Renal pelvis (tissue), 4 donors: ENCODE measurements around the gene GPR146. TPM values are rescaled to one million over a fixed set of nuclear protein-coding genes. Genes with fewer than 3 reads are reported as not detected.
A peak's percentile ranks its signal among the peaks of the same experiment; 100 is the strongest.
"Not testable (repeated sequence)": the region's sequence is repeated elsewhere in the genome, so short reads cannot be mapped to it uniquely, and the experiment has no call there.

ENCODE experiments used
- DNase-seq: peaks from one replicate; pipeline ENCODE4 v3.0.0-alpha.2; 2013
- polyA plus RNA-seq, 3 donors: library from polyadenylated mRNA; unstranded; fragments of 120-200 nt; gene quantifications; one replicate each; pipeline ENCODE4 v1.2.1, GENCODE V29; 2013; ENCODE audit not compliant: insufficient read length in 3 of 3

GPR146 gene
- polyA plus RNA-seq, 3 donors, result 3.7 to 4.8 (median 4.7) TPM

DNA sequence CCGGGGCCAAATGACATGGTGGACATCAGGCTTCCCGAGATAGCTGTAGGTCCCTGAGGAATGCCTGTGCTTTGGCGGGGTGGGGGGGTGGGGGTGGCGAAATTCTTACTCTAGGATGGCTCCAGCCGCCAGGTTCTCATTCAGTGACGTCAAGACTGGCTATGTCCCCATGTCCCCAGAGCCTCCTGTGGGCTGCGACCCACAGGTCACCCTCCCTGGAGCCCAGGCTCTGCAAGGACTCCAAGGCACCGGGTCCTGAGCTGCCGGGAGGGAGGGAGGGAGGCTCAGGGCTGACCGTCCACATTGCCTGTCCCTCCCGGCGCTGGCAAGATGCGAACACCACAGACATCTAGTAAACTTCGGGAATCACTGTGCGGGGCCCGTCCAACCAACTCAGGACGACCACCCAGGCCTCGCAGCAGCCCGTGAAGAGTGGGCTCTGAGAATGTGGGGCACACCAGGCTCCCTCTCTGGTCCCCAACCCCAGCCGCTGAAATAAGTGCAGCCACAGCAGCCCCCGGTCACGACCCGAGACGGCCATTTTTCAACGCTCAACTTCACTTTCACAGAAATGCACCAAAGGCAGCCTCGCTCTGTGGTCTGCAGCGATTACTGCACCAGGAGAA is 12.6 kb downstream of the GPR146 start:
- no peak for DNase-seq

DNA sequence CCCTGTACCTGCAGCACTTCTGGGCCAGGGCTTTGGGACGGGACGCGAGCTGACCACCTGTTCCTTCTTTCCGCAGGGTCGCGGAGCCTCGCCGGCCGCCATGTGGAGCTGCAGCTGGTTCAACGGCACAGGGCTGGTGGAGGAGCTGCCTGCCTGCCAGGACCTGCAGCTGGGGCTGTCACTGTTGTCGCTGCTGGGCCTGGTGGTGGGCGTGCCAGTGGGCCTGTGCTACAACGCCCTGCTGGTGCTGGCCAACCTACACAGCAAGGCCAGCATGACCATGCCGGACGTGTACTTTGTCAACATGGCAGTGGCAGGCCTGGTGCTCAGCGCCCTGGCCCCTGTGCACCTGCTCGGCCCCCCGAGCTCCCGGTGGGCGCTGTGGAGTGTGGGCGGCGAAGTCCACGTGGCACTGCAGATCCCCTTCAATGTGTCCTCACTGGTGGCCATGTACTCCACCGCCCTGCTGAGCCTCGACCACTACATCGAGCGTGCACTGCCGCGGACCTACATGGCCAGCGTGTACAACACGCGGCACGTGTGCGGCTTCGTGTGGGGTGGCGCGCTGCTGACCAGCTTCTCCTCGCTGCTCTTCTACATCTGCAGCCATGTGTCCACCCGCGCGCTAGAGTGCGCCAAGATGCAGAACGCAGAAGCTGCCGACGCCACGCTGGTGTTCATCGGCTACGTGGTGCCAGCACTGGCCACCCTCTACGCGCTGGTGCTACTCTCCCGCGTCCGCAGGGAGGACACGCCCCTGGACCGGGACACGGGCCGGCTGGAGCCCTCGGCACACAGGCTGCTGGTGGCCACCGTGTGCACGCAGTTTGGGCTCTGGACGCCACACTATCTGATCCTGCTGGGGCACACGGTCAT is 13.3 kb downstream of the GPR146 start:
- DNase-seq, result no peak

DNA sequence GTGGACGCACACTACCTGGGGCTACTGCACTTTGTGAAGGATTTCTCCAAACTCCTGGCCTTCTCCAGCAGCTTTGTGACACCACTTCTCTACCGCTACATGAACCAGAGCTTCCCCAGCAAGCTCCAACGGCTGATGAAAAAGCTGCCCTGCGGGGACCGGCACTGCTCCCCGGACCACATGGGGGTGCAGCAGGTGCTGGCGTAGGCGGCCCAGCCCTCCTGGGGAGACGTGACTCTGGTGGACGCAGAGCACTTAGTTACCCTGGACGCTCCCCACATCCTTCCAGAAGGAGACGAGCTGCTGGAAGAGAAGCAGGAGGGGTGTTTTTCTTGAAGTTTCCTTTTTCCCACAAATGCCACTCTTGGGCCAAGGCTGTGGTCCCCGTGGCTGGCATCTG is 14.0 kb downstream of the GPR146 start:
- no peak for DNase-seq

DNA sequence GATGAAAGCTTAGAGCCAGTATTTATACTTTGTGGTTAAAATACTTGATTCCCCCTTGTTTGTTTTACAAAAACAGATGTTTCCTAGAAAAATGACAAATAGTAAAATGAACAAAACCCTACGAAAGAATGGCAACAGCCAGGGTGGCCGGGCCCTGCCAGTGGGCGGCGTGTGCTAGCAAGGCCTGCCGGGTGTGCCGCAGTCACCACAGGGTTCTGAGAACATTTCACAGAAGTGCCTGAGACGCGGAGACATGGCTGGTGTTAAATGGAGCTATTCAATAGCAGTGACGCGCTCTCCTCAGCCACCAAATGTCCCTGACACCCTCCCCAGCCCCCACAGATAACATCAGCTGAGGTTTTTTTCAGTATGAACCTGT is 14.5 kb downstream of the GPR146 start:
- no peak for DNase-seq

DNA sequence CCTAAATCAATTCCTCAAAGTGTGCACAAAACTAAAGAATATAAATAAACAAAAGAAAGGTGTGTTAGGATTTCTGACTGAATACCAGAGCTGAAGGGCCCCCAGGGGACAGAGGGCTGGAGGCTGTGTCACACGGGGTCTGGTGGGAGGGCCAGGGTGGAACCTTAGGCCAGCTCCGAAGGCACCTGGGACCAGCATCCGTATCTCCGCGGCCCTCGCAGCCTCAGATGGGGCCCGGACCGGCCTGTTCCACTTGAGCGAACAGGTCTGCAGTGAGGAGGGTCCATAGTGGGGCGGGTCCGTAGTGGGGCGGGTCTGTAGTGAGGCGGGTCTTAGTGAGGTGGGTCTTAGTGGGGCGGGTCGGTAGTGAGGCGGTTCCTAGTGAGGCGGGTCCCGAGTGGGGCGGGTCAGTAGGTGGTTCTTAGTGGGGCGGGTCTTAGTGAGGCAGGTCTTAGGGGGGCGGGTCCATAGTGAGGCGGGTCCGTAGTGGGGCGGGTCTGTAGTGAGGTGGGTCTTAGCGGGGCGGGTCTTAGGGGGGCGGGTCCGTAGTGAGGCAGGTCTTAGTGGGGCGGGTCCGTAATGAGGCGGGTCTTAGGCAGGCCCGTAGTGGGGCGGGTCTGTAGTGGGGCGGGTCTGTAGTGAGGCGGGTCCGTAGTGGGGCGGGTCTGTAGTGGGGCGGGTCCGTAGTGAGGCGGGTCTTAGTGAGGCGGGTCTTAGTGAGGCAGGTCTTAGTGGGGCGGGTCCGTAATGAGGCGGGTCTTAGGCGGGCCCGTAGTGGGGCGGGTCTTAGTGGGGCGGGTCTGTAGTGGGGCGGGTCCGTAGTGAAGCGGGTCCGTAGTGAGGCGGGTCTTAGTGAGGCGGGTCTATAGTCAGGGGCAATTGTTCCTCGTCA is 15.1 kb downstream of the GPR146 start:
- peak; percentile 50 for DNase-seq

DNA sequence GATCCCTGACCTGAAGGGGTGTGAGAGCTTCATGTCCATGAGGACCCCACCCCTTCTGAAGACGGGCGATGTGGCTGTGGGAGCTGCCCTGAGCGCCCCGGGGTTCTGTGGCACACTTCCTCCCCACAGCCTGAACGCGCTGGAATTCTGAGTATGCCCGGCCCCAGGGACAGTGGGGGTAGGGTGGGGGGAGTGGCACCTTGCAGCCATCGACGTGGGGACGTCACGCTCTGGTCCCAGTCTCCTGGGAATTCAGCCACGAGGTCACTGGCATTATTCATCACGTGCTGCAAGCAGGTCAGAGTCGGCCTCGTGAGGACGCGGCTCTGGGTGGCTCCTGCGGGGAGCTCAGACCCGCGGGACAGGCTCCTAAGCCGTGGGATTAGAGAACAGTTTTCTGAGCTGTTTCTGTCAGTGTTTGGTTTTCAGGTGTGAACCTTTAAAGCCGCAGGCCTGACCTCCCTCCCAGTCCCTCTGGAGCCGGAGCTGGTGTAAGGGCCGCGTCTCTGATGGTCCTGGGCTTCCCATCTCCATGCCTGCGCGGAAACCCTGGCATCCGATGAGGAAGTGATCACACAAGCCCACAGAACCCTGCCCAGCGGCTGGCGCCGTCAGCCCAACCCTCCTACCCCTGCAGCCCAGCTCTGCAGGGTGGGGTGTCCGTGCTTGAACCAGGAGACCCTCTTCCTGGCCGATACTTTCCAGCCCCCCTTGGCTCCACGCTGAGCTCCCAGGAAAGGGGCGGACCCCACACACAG is 16.1 kb downstream of the GPR146 start:
- no peak for DNase-seq

DNA sequence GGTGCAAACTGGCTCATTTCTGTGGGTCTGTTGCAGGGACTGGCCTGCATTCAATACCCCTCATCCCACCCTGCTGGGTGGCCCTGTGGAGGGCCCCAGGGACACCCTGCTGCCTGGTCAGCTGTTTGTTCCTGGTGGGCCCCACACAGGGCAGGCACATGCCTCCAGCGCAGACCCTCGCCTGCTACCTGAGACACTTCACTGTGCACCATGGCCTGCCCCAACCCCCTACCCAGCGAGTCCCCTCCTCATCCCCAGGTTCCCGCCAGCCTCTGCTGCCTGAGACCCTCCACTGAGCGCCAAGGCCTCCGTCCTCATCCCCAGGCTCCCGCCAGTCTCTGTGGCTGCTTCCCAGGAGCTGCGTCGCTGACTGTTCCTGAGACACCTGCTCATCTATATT is 16.8 kb downstream of the GPR146 start:
- DNase-seq, result no peak

DNA sequence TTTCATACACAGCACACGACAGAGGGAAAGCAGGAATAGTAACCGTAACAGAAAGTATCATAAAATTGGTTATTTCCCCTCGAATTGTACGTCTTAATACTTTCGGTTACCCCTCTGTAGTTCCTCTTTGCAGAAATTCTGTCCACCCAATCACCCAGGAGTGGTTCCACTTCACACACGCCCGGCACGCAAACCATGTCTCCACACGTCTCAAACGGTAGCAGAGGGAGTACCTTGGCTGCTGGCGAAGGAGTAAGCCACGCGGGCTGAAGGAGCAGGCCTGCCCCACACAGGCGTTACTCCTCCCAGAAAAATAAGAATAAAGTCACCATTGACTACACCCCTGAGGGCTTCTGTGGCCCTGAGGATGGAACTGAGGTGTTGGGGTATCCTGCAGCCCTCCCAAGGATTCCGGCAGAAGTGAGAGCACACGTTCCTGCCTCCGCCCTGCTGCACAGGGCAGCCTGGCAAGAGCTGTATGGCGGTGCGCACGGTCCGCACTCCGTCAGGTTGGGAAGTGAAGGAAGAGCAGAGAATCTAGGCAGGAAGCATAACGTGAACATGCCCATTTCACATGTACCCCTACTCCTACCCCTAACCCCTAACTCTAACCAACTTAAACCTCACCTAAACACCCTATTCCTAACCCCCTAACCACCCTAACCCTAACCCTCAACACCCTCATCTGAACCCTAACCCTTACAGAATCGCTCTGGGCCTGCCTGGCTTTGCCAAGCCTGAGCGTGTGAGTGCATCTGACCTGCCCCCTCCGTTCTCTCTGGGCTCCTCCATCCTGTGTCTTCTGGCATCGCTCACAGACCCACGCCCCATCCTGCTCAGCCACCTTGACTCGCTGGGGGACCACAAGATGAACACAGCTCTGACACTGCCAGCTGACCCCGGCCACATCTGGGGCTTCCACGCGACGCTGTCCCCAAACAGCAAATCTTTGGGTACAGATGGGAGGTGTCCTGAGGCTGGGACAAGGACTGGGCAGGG is 18.2 kb downstream of the GPR146 start:
- no peak for DNase-seq

DNA sequence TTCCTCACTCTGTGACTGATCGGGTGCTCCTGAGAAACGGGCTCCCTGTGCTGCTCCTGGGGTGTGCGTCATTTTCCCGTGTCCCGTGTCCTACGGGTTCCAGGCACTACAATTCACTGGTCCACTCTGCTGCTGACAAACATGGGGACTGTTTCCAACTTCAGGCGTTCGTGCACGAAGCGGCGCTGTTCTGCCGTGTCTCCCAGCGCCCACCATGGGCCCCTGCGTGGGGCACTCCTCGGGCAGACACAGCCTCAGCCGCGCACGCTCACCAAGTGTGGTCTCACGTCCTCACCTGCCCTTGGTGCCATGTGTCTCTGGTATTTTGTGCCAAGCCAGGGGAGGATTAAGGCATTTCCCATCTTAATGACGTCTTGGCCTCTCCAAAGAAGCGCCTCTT is 19.0 kb downstream of the GPR146 start:
- DNase-seq, result no peak

DNA sequence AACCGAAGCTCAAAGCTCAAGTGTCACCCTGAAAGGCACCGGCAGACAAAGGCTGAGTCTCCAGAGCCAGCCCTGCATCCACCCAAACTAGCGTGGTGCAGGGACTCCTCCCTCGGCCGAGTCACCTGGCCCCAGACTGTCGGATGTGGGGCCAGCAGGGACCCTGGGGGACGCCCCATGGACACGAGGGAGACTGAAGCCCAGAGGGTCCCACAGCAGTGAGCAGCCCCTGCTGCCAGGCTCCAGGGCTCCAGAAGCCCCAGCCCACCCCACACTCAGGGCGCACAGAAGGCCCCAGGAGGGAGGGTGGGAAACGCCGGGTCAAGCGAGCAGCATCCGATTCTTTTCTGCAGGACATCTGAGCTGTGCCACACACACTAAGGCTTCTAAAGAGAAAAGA is 20.2 kb downstream of the GPR146 start:
- DNase-seq, result no peak

DNA sequence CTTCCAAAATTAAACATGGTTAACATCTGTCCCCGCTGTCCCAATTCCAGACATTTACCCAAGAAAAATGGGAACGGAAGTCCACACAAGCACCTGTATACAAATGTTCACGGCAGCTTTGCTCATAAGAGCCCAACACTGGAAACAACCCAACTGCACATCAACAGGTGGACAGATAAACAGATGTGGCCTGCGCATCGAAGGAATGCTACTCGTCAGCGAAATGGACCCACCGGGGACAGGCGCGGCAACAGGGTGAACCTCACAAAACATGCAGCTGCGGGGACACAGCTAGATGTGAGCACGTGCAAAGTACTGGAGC is 20.9 kb downstream of the GPR146 start:
- no peak for DNase-seq

DNA sequence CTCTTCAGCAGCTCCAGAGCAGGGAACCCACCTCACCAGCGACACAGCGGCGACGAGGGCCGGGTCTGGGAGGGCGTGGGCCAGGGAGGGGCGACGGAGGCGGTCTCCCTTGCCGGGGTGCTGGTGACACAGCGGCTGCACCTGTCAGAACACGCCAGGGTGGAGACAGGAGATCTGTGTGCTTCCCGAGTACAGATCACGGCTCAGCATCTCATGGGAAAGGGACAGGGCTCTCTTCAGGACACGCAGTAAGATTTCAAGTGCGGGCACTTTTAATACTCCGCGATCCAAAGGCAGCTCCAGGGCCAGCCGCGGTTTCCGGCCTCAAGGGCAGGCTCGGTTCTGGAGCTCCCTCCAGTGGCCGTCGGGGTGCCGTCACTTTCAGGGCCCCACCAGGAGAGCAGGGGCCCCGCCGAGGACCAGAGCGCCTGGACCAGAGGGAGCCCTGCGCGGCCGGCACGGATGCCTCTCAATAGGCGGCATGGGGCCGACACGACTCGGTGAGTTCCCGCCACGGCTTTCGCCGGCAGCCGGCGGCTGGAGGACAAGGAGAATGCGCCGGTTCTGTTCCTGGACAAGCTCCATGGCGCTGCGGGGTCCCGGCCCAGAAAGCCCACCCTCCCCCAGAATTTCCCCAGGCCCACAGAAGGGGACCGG is 21.4 kb downstream of the GPR146 start:
- DNase-seq, result peak; percentile 67

DNA sequence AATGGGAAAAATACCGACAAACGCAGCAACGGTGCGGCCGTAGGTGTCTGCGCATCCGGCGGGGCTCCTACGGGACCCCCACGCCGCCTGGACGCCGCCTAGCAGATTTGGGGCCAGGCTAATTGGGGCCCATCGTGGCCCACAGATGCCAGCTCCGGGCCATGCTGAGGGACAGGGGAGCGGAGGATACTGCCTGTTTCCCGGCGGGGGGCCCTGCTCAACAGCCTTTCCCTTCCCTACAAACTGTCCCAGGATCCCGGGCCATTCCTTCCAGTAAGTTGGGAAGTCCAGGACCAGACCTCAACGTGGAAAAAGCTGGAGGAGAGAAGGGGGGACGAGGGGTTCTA is 21.9 kb downstream of the GPR146 start:
- DNase-seq, result no peak

DNA sequence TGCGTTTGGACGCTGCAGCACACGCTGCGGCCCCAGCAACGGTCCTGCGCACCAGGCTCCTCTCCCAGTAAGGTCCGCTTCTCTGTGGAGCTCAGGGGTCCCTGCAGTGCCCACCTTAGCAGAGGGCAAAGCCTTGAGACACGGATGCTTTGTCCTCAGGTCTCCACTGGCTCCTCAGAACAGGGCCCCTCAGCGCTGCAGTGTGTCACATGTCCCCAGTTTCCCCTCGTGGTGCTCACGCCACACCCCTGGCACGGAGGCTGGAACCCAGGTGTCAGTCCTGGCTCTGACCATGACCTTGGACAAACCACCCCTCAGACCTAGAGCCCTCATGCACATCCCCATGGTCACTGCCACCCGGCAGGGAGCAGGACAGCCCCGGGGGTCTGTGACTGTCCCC is 23.7 kb downstream of the GPR146 start:
- no peak for DNase-seq

DNA sequence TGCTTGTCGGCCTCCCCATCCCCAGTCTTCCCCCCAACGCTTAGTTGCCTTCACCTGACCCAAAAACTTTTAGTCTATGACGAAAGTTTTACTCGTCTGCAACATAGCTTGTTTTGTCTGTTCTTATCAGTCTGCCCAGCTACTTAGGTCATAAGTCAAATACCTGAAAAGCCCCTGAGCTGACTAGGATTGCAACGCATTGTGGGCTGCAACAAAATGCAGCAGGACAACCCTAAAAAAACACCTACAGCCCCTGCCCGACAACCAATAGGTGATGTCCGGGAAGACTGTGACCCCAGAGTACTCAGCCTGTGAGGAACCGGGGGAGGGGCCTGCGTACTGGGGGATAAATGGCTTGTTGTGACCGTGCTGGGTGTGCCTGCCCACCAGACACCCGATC is 24.3 kb downstream of the GPR146 start:
- DNase-seq, result no peak

DNA sequence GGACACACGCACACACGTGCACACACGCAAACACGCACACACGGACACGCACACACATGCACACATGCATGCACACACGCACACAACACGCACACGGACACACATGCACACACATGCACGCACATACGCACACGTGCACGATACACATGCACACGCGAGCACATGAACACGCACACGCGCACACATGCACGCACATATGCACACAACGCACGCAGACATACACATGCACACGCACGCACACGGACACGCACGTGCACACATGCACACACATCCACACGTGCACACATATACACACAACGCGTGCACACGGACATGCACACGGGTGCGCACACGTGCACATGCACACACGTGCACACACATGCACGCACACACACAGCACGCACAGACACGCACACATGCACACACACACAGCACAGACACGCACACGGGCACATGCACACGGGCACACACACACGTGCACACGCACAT is 26.2 kb downstream of the GPR146 start:
- DNase-seq, result no peak

DNA sequence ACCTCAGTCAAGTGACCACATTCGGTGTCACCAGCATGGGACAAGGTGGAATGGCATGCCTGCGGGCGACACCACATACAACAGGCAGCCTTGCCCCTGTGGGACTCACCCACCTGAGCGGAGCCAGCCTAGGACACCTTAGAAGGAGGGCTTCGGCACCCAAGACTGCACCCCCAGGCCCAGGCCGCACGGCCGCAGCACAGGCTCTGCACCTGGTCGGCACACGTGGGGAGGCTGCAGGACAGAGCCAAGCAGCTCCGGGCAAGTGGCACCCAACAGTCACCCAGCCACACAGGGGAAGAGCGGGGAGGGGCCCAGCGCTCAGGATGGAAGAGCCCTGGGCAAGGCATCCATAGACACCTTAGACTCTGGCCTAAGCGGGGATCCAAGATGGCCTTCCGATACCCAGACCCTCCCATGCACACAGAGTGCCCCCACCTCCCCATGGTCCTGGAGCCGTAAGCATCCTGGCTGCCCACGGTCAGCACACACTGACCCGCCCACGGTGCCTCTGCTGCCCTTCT is 27.4 kb downstream of the GPR146 start:
- no peak for DNase-seq

DNA sequence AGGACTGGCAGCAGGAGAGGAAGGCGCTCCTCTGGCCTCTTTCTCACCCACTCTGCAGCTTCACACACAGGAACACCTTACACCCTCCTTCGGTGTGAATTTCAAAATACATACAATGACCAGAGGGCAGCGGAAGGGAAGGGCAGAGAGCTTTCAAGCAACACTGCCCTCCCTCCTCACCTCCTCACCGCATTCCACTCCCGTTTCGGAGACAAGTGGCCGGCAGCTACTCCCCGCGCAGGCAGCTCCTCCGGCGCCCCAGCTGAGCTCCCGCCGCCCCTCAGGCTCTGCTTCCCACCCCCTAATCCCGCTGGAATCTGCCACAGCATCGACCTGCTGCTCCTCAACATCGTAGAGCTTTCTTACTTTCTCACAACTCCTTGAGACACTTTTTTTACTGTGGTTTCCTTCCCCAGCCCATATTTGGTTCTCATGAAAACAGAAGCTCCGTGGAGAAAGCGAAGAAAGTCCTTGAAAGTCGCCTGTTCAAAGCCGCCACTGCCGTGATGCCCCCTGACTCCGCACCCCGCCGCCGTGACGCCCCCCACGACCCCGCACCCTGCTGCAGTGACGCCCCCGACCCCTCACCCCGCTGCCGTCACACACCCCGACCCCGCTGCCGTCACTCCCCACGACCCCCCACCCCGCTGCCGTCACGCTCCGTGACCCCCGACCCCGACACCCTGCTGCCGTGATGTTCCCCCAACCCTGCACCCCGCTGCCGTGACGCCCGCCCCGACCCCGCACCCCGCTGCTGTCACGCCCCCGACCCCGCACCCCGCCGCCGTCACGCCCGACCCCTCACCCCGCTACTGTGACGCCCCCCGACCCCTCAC is 29.0 kb downstream of the GPR146 start:
- DNase-seq, result no peak

DNA sequence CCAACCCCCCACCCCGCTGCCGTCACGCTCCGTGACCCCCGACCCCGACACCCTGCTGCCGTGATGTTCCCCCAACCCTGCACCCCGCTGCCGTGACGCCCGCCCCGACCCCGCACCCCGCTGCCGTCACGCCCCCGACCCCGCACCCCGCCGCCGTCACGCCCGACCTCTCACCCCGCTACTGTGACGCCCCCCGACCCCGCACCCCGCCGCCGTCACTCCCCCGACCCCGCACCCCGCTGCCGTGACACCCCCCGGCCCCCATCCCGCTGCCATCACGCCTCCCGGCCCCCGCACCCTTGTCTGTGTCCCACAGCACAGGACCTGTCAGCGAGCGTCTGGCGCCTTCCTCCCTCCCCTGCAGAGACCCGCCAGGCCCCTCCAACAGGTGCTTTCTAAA is 29.7 kb downstream of the GPR146 start:
- DNase-seq, result not testable (repeated sequence)
